Esophagus muscularis mucosa (tissue), 2 donors: ENCODE data around the gene CCT7.

ENCODE experiments used
- EP300 ChIP-seq: sonication (generic); formaldehyde crosslinking; IDR thresholded peaks from one replicate; pipeline ENCODE4 v1.6.1; 2017; ENCODE audit warnings: antibody characterized with exemption
- POLR2A ChIP-seq: fragments of 450-650 bp; IDR thresholded peaks from one replicate; pipeline ENCODE4 v1.6.1; 2017; ENCODE audit warnings: antibody characterized with exemption, moderate library complexity, mild to moderate bottlenecking, low read depth

DNA sequence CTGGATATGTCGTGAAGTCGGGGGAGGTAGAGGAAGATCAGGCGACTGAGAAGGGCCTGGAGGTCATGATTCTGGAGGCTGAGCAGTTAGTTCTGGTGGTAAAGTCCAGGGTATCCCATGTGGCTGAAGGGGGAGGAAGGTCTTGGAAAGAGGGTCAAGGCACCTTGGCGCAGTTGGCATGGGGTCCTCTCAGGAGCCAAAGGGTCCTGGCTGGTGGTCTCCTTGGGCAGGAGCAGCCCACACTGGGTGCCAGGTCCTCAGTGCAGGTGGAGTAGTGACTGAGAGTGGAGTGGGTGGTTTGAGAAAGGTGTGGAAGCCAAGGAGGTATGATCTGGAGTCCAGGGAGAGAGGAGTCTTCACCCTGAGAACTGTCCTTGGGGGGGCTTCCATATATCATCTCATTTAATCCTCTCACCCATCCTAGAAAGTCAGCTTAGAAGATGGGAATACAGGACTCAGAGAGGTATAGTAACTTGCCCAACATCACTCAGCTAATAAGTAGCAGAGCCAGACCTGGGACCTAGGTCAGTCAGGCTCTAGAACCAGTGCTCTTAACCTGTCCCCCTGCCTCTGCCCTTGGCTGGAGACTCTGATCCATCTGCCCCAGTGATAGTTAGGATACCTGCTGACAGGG is 25.7 kb downstream of the CCT7 start:
- TF ChIP-seq POLR2A: no peak
- no peak for TF ChIP-seq EP300
